Trophoblast cell (in vitro differentiated cells and primary cell): ENCODE results near the gene RABGAP1.

Source experiments
- DNase-seq, 2 donors: peaks; one replicate each; pipeline ENCODE4 v3.0.0-alpha.2; 2016
- H2AFZ ChIP-seq: 2 replicates; pipeline ENCODE4 v1.6.1; 2013; ENCODE audit warnings: low read length, moderate library complexity, mild to moderate bottlenecking; ENCODE audit not compliant: insufficient read depth, poor library complexity
- H2AK5ac ChIP-seq: 2 replicates; pipeline ENCODE4 v1.6.1; 2013; ENCODE audit warnings: mild to moderate bottlenecking, low read length
- H2BK120ac ChIP-seq: 2 replicates; pipeline ENCODE4 v1.6.1; 2013; ENCODE audit warnings: low read length, mild to moderate bottlenecking, moderate library complexity; ENCODE audit not compliant: insufficient read depth, poor library complexity
- H2BK12ac ChIP-seq: 2 replicates; pipeline ENCODE4 v1.6.1; 2013; ENCODE audit warnings: mild to moderate bottlenecking, low read length, moderate library complexity
- H2BK5ac ChIP-seq: 2 replicates; pipeline ENCODE4 v1.6.1; 2013; ENCODE audit warnings: low read length, low read depth, moderate library complexity, mild to moderate bottlenecking; ENCODE audit not compliant: poor library complexity
- H3K14ac ChIP-seq: 2 replicates; pipeline ENCODE4 v1.6.1; 2013; ENCODE audit warnings: mild to moderate bottlenecking, low read length
- H3K18ac ChIP-seq: 2 replicates; pipeline ENCODE4 v1.6.1; 2013; ENCODE audit warnings: mild to moderate bottlenecking, low read length
- H3K23ac ChIP-seq: 2 replicates; pipeline ENCODE4 v1.6.1; 2013; ENCODE audit warnings: low read length
- H3K27ac ChIP-seq: 2 replicates; pipeline ENCODE4 v1.5.1; 2013; ENCODE audit warnings: low read depth, mild to moderate bottlenecking, inconsistent platforms, low read length, moderate library complexity
- H3K27me3 ChIP-seq: 2 replicates; pipeline ENCODE4 v1.6.1; 2013; ENCODE audit warnings: inconsistent platforms, mild to moderate bottlenecking, low read length, moderate library complexity; ENCODE audit not compliant: insufficient read depth
- H3K36me3 ChIP-seq, 2 experiments: 1 replicate in 1 of 2; 2 replicates in 1 of 2; pipeline ENCODE4 v1.6.1; 2013; ENCODE audit warnings: low read length in 2 of 2, mild to moderate bottlenecking in 2 of 2, moderate library complexity in 1 of 2; ENCODE audit not compliant: insufficient read depth in 2 of 2, control insufficient read depth in 1 of 2
- H3K4ac ChIP-seq: 2 replicates; pipeline ENCODE4 v1.6.1; 2013; ENCODE audit warnings: low read depth, mild to moderate bottlenecking, low read length, moderate library complexity
- H3K4me1 ChIP-seq, 2 experiments: 1 replicate in 1 of 2; 2 replicates in 1 of 2; pipeline ENCODE4 v1.6.1; 2013; ENCODE audit warnings: low read length in 2 of 2, mild to moderate bottlenecking in 2 of 2, moderate library complexity in 1 of 2; ENCODE audit not compliant: insufficient read depth in 2 of 2, control insufficient read depth in 1 of 2
- H3K4me2 ChIP-seq: 2 replicates; pipeline ENCODE4 v1.6.1; 2013; ENCODE audit warnings: inconsistent platforms, mild to moderate bottlenecking, low read length, moderate library complexity
- H3K4me3 ChIP-seq: 2 replicates; pipeline ENCODE4 v1.5.1; 2013; ENCODE audit warnings: mild to moderate bottlenecking, low read depth, low read length, inconsistent platforms
- H3K79me1 ChIP-seq: one replicate; pipeline ENCODE4 v1.6.1; 2013; ENCODE audit warnings: low read length
- H3K79me2 ChIP-seq: 2 replicates; pipeline ENCODE4 v1.6.1; 2013; ENCODE audit warnings: low read length, mild to moderate bottlenecking; ENCODE audit not compliant: control insufficient read depth, insufficient read depth, poor library complexity
- H3K9ac ChIP-seq: 2 replicates; pipeline ENCODE4 v1.6.1; 2013; ENCODE audit warnings: mild to moderate bottlenecking, low read length
- H3K9me3 ChIP-seq: 2 replicates; pipeline ENCODE4 v1.6.1; 2013; ENCODE audit warnings: low read depth, mild to moderate bottlenecking, control low read depth, inconsistent platforms, low read length; ENCODE audit not compliant: insufficient read depth
- H4K12ac ChIP-seq: 2 replicates; pipeline ENCODE4 v1.6.1; 2013; ENCODE audit warnings: low read depth, mild to moderate bottlenecking, low read length, moderate library complexity
- H4K8ac ChIP-seq: 2 replicates; pipeline ENCODE4 v1.6.1; 2013; ENCODE audit warnings: low read depth, mild to moderate bottlenecking, low read length, moderate library complexity
- H4K91ac ChIP-seq: one replicate; pipeline ENCODE4 v1.6.1; 2013; ENCODE audit warnings: low read depth, mild to moderate bottlenecking, low read length, moderate library complexity
- WGBS: extraction: QIAGEN DNeasy Blood & Tissue Kit; methylation state at CpG from one replicate; pipeline ENCODE4 v1.1.7; 2013; ENCODE audit warnings: missing lambda C conversion rate; ENCODE audit not compliant: insufficient read length, insufficient coverage; ENCODE audit errors: extremely low coverage; 5-methylcytosine and 5-hydroxymethylcytosine counted together

The RABGAP1 gene

DNA sequence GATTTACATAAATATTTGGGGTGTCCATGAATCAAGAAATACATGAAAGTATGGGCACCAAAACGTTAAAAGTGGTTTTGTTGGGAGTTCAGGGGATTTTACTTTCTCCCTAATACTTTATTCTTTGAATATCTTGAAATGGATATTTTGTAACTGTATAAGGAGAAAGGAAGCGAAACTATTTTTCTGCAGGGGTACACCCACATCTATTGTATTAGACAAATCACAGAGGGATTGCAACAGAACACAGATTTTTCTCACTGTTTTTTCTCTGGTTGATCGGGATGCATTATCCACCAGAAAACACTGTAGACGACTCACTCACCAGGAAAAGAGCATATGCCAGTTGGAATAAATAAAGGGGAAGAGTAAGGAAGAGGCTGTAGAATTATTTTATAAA, 1.2 kb upstream of the RABGAP1 start:
- H3K9ac ChIP-seq: no peak overlapping the region
- H3K14ac ChIP-seq: no peak overlapping the region
- no peak overlapping the region for H2BK120ac ChIP-seq
- no peak overlapping the region for H2AK5ac ChIP-seq
- H3K4me2 ChIP-seq: no peak overlapping the region
- no peak overlapping the region for H4K12ac ChIP-seq
- H2BK12ac ChIP-seq: no peak overlapping the region
- H3K4me3 ChIP-seq: no peak overlapping the region
- no peak overlapping the region for H3K27ac ChIP-seq
- WGBS: no CpG with 5 or more reads among the region's 4 CpGs
- H2BK5ac ChIP-seq: no peak overlapping the region
- no peak overlapping the region for H4K8ac ChIP-seq
- peaks cover 11% of the 10 kb centered on the region for H3K79me2 ChIP-seq
- H3K27me3 ChIP-seq: no peaks in the 10 kb centered on the region
- no peak overlapping the region for H4K91ac ChIP-seq
- H3K18ac ChIP-seq: no peak overlapping the region
- H3K23ac ChIP-seq: no peak overlapping the region
- peaks cover 10% of the 10 kb centered on the region for H3K79me1 ChIP-seq
- no peak overlapping the region for H3K4ac ChIP-seq
- peaks cover 14 to 15% of the 10 kb centered on the region in 2 experiments for H3K36me3 ChIP-seq
- no peak overlapping the region for H2AFZ ChIP-seq
- peaks cover 2 to 3% of the 10 kb centered on the region in 2 experiments for H3K4me1 ChIP-seq
- H3K9me3 ChIP-seq: no peaks in the 10 kb centered on the region
- DNase-seq: no peak

DNA sequence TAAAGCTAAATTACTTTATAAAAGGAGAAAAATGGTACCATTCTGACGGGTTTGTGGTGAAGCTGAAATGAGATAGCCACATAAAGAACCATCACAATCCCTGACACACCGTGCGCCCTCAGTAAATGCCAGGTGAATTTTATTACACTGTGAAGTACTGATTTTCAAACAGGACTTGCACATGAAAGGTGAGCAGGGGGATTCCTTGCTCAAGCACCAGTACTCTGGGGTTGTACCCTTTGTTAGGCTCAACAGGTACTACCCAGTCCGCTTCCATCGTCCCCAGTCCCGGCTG, 419 bp upstream of the RABGAP1 start:
- H3K9me3 ChIP-seq: no peaks in the 10 kb centered on the region
- peak overlapping the region; percentile 1 for H3K14ac ChIP-seq
- H2AFZ ChIP-seq: no peak overlapping the region
- peaks cover 14 to 15% of the 10 kb centered on the region in 2 experiments for H3K36me3 ChIP-seq
- H3K4me3 ChIP-seq: peak overlapping the region; percentile 42
- H3K27me3 ChIP-seq: no peaks in the 10 kb centered on the region
- H3K79me1 ChIP-seq: peaks cover 10% of the 10 kb centered on the region
- no peak overlapping the region for H2BK120ac ChIP-seq
- peak in 1 of 2 donors; percentile 2 for DNase-seq
- H3K4me1 ChIP-seq: peaks cover 2 to 3% of the 10 kb centered on the region in 2 experiments
- H3K27ac ChIP-seq: peak overlapping the region; percentile 65
- H3K4ac ChIP-seq: no peak overlapping the region
- H2BK5ac ChIP-seq: no peak overlapping the region
- no peak overlapping the region for H4K12ac ChIP-seq
- H3K18ac ChIP-seq: peak overlapping the region; percentile 2
- H2AK5ac ChIP-seq: no peak overlapping the region
- no peak overlapping the region for H3K23ac ChIP-seq
- H3K9ac ChIP-seq: peak overlapping the region; percentile 62
- H3K4me2 ChIP-seq: peak overlapping the region; percentile 85
- no CpG with 5 or more reads among the region's 6 CpGs for WGBS
- H4K8ac ChIP-seq: peak overlapping the region; percentile 33
- peaks cover 11% of the 10 kb centered on the region for H3K79me2 ChIP-seq
- H4K91ac ChIP-seq: no peak overlapping the region
- no peak overlapping the region for H2BK12ac ChIP-seq

- H3K14ac ChIP-seq: peak overlapping the region; percentile 88
- H3K36me3 ChIP-seq: peaks cover 10 to 12% of the 10 kb centered on the region in 2 experiments
- DNase-seq: peak; percentile 2 to 45
- H4K8ac ChIP-seq: peak overlapping the region; percentile 94
- peak overlapping the region; percentile 56 for H2BK120ac ChIP-seq
- H3K9ac ChIP-seq: peak overlapping the region; percentile 20
- peak overlapping the region; percentile 62 for H3K18ac ChIP-seq
- peak overlapping the region; percentile 32 for H2AK5ac ChIP-seq
- H3K27me3 ChIP-seq: no peaks in the 10 kb centered on the region
- no peak overlapping the region for H3K23ac ChIP-seq
- peak overlapping the region; percentile 96 for H2BK5ac ChIP-seq
- peak overlapping the region; percentile 40 for H2AFZ ChIP-seq
- peak overlapping the region; percentile 95 for H3K4me3 ChIP-seq
- peak overlapping the region; percentile 93 for H3K27ac ChIP-seq
- no CpG with 5 or more reads among the region's 17 CpGs for WGBS
- no peaks in the 10 kb centered on the region for H3K9me3 ChIP-seq
- peaks cover 2 to 3% of the 10 kb centered on the region in 2 experiments for H3K4me1 ChIP-seq
- peaks cover 10% of the 10 kb centered on the region for H3K79me1 ChIP-seq
- peak overlapping the region; percentile 78 for H4K12ac ChIP-seq
- peak overlapping the region; percentile 84 for H4K91ac ChIP-seq
- H3K4me2 ChIP-seq: peak overlapping the region; percentile 81
- H3K79me2 ChIP-seq: peaks cover 11% of the 10 kb centered on the region
- peak overlapping the region; percentile 52 for H3K4ac ChIP-seq
- peak overlapping the region; percentile 20 for H2BK12ac ChIP-seq
Measured at GRCh38 chr9:122941582-122942234, 888 bp downstream of the RABGAP1 start.

DNA sequence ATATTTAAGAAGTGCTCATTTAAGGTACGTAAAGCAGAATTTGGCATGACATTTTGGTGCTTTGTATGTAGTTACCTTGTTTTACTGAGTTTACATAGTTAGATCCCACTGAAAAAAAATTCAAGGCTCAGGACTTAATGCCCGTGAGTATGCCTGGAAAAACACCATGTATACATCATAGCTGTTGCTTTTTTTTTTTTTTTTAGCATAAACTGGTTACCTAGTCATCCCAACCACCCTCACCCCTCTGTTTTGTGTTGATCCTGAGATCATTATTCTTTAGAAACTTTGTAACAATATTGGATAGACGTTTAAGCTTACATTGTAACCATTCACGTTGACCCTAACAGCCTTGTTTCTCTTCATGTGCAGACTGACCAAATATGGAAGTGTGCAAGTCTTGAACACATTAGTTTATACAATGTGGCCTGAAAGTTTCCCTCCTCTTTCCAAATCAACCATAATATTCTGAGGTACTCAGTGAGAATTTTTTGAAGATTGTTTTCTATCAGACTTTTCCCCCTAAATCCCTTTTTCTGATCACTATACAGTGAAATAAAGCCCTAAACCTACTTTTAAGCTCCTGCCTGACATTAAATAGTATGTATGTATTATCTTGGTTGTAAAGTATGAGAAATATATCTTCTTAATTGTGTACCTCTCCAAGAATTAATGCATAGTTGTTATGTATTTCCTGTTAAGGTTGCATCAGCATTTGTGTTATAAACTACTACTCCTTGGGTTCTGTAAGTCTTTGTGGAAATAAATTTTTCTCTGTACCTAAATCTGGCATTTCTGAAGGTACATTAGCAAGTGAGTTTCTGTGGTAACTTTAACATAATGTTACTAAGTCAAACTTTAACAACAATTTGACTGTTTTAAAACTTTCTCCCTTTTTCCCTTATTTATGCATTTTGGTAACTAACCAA, 4.4 kb downstream of the RABGAP1 start:
- Histone ChIP-seq H4K8ac (no peak overlapping the region), H3K9me3 (no peaks in the 10 kb centered on the region), H3K79me2 (peaks cover 13% of the 10 kb centered on the region), H2AFZ (no peak overlapping the region), H3K27ac (no peak overlapping the region), H3K4me2 (no peak overlapping the region), H4K91ac (no peak overlapping the region), H2BK12ac (no peak overlapping the region), H2AK5ac (no peak overlapping the region), H4K12ac (no peak overlapping the region), H3K79me1 (peaks cover 10% of the 10 kb centered on the region), H3K27me3 (no peaks in the 10 kb centered on the region), H3K9ac (no peak overlapping the region), H3K4me1 (peaks cover 2 to 3% of the 10 kb centered on the region in 2 experiments), H3K4ac (no peak overlapping the region), H3K36me3 (peaks cover 4% of the 10 kb centered on the region in 2 experiments), H3K14ac (no peak overlapping the region), H2BK5ac (no peak overlapping the region), H3K23ac (no peak overlapping the region), H3K18ac (no peak overlapping the region), H3K4me3 (no peak overlapping the region), H2BK120ac (no peak overlapping the region)
- no peak for DNase-seq
- WGBS: no CpG with 5 or more reads among the region's 4 CpGs
